ENCODE data around the gene PHACTR3.

Gene PHACTR3

DNA sequence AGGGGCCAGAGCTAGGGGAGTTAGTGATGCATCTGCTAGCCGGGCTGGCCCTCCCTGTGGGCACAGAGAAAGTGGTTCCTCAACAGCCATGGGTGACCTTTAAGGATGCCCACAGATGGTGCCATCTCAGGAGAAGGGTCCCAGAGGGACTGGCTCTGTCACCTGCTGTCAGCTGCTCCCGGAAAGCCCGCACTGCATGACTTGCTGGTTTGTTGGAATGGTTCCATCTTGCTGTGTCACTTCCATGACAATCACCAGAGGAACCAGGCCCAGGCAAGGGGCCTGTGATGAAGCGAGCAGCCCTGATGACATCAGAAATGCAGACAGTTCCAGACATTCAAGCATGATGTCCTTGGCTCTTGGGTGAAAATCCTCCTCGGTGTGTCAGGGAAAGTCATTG is 125.2 kb downstream of the PHACTR3 start:
- 92% methylated on average over 5 of the region's 5 CpGs for WGBS
- Histone ChIP-seq H3K9ac (ENCODE audit: low read depth, low read length) (no peak overlapping the region), H3K36me3 (ENCODE audit: insufficient read depth, low read length) (no peaks in the 10 kb centered on the region), H3K27ac (ENCODE audit: low read depth, low read length) (no peak overlapping the region), H3K4me1 (ENCODE audit: insufficient read depth, low read length) (no peaks in the 10 kb centered on the region), H3K4me3 (ENCODE audit: low read length) (no peak overlapping the region), H3K27me3 (ENCODE audit: insufficient read depth, low read length) (no peaks in the 10 kb centered on the region), H3K9me3 (ENCODE audit: insufficient read depth, low read depth, low read length) (peaks cover 60% of the 10 kb centered on the region)

DNA sequence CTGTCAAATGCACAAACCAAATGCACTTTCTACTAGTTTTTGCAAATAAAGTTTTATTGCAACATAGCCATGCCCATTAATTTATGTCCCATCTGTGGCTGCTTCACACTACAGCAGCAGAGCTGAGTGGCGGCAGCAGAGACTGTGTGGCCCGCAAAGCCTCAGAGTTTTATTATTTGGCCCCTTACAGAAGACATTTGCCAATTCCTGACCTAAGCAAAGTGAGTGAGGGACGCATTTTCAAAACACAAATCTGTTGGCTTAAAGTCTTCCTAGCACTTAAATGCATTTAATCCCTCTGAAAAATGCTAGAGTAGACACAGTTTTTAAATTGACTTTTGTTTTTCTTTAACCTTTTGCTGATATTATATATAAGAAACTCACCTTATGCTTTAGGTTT is 126.4 kb downstream of the PHACTR3 start:
- Histone ChIP-seq H3K4me3 (ENCODE audit: low read length) (no peak overlapping the region), H3K27ac (ENCODE audit: low read depth, low read length) (no peak overlapping the region), H3K36me3 (ENCODE audit: insufficient read depth, low read length) (no peaks in the 10 kb centered on the region), H3K9me3 (ENCODE audit: insufficient read depth, low read depth, low read length) (peaks cover 58% of the 10 kb centered on the region), H3K9ac (ENCODE audit: low read depth, low read length) (no peak overlapping the region), H3K27me3 (ENCODE audit: insufficient read depth, low read length) (no peaks in the 10 kb centered on the region), H3K4me1 (ENCODE audit: insufficient read depth, low read length) (no peaks in the 10 kb centered on the region)
- 95% methylated on average over 3 of the region's 3 CpGs for WGBS

DNA sequence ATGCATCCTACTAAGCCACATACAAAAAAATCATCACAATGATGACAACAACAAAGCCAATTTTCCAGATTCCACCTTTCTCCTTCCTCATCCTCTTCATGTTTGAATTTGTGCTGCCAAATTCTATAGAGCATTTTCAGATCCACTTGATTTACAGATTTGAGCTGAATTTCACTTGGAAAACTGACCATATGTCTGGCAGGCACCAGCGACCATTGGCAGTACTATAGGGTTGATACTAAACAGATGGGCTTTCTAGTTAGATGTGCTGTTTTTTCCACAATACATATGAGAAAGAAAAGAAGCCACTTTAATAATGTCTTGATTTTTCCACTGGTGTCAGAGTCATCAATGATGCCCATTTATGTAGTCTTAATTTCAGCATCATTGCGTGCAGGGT is 127.0 kb downstream of the PHACTR3 start:
- Histone ChIP-seq H3K27ac (ENCODE audit: low read depth, low read length) (no peak overlapping the region), H3K9ac (ENCODE audit: low read depth, low read length) (no peak overlapping the region), H3K27me3 (ENCODE audit: insufficient read depth, low read length) (no peaks in the 10 kb centered on the region), H3K4me3 (ENCODE audit: low read length) (no peak overlapping the region), H3K9me3 (ENCODE audit: insufficient read depth, low read depth, low read length) (peaks cover 57% of the 10 kb centered on the region), H3K4me1 (ENCODE audit: insufficient read depth, low read length) (no peaks in the 10 kb centered on the region), H3K36me3 (ENCODE audit: insufficient read depth, low read length) (no peaks in the 10 kb centered on the region)
- 59% methylated on average over 2 of the region's 2 CpGs for WGBS

DNA sequence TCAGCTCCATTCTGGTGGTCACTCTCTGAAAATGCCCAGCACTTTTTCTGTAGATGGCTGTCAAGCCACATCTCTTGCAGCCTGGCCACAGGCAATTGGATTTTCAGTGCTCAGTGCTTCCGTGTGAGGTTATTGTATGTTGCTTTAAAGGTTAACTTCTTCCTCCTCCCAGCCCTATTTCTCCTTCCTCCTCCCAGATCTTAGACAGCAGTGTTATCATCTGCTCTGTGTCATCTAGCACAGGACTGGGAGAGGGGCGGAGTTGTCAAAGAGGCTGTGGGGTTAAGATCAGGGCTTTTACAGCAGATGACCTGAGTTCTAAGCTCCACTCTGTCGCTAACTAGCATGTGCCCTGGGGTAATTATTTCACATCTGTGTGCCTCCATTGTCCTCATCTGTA is 129.0 kb downstream of the PHACTR3 start:
- H3K36me3 ChIP-seq (ENCODE audit: insufficient read depth, low read length) = no peaks in the 10 kb centered on the region
- H3K27me3 ChIP-seq (ENCODE audit: insufficient read depth, low read length) = no peaks in the 10 kb centered on the region
- H3K4me3 ChIP-seq (ENCODE audit: low read length) = no peak overlapping the region
- no peak overlapping the region for H3K9ac ChIP-seq (ENCODE audit: low read depth, low read length)
- H3K9me3 ChIP-seq (ENCODE audit: insufficient read depth, low read depth, low read length) = peaks cover 58% of the 10 kb centered on the region
- WGBS = 74% methylated on average over 2 of the region's 3 CpGs
- no peaks in the 10 kb centered on the region for H3K4me1 ChIP-seq (ENCODE audit: insufficient read depth, low read length)
- no peak overlapping the region for H3K27ac ChIP-seq (ENCODE audit: low read depth, low read length)

DNA sequence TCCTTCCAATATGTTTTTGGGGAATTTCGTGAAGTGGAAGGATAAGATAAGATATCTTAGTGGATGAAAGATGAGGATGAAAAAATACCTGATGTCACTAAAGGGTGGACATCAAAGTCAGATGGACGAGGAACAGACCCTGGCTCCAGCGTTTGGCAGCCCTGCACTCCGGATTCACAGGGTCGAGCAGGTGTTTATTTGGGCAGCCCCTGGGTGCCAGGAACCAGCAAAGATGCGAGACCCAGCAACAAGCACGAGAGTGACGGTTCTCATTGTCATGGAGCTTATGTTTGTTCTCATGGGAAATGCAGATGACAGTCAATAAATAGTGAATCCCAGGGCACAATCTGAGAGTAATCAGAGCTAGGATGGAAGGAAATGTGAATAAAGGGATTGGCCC is 131.1 kb downstream of the PHACTR3 start:
- no peak overlapping the region for H3K27ac ChIP-seq (ENCODE audit: low read depth, low read length)
- peaks cover 48% of the 10 kb centered on the region for H3K9me3 ChIP-seq (ENCODE audit: insufficient read depth, low read depth, low read length)
- H3K36me3 ChIP-seq (ENCODE audit: insufficient read depth, low read length) = no peaks in the 10 kb centered on the region
- no peak overlapping the region for H3K4me3 ChIP-seq (ENCODE audit: low read length)
- H3K9ac ChIP-seq (ENCODE audit: low read depth, low read length) = no peak overlapping the region
- no peaks in the 10 kb centered on the region for H3K27me3 ChIP-seq (ENCODE audit: insufficient read depth, low read length)
- 68% methylated on average over 8 of the region's 8 CpGs for WGBS
- H3K4me1 ChIP-seq (ENCODE audit: insufficient read depth, low read length) = no peaks in the 10 kb centered on the region

DNA sequence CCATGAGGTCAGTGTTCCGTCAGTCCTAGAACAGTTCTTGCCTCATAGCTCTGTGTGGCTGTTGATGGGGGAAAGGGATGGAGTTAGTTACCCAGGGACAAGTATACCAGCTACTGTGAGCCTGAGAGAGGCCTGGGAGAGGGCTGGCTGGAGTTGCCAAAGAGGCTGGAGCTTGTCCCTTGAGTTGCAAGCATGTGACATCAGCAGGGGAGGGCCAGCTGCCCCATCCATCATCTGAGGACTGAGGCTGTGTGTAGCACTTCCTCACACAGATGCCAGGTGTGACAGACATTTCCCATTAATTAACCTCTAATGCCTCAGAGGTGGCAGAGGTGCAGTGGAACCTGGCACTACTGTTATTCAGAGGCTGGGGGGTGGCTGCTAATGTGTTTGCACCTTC is 131.6 kb downstream of the PHACTR3 start:
- Histone ChIP-seq H3K27me3 (ENCODE audit: insufficient read depth, low read length) (no peaks in the 10 kb centered on the region), H3K27ac (ENCODE audit: low read depth, low read length) (no peak overlapping the region), H3K9me3 (ENCODE audit: insufficient read depth, low read depth, low read length) (peaks cover 51% of the 10 kb centered on the region), H3K9ac (ENCODE audit: low read depth, low read length) (no peak overlapping the region), H3K4me1 (ENCODE audit: insufficient read depth, low read length) (no peaks in the 10 kb centered on the region), H3K4me3 (ENCODE audit: low read length) (no peak overlapping the region), H3K36me3 (ENCODE audit: insufficient read depth, low read length) (no peaks in the 10 kb centered on the region)
- WGBS = 89% methylated on average over 1 of the region's 1 CpG

DNA sequence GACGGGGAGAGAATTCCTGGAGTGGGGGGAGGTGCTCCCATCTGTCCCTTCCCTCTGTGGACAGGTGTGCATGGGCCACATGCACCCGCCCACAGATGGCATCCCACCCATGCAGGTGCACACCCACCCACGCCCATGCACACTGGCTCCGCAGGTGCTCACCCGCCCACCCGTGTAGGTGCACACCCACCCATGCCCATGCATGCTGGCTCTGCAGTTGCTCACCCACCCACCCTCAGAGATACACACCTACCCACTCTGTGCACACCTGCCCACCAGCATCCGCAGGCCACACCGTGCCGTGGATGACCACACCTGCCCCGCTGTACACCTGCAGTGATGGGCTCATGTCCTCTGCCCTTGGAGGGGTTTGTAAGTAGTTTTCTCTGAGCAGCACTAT is 132.0 kb downstream of the PHACTR3 start:
- H3K36me3 ChIP-seq (ENCODE audit: insufficient read depth, low read length) = no peaks in the 10 kb centered on the region
- no peak overlapping the region for H3K4me3 ChIP-seq (ENCODE audit: low read length)
- no peak overlapping the region for H3K27ac ChIP-seq (ENCODE audit: low read depth, low read length)
- H3K9ac ChIP-seq (ENCODE audit: low read depth, low read length) = no peak overlapping the region
- 93% methylated on average over 10 of the region's 10 CpGs for WGBS
- peaks cover 52% of the 10 kb centered on the region for H3K9me3 ChIP-seq (ENCODE audit: insufficient read depth, low read depth, low read length)
- no peaks in the 10 kb centered on the region for H3K27me3 ChIP-seq (ENCODE audit: insufficient read depth, low read length)
- no peaks in the 10 kb centered on the region for H3K4me1 ChIP-seq (ENCODE audit: insufficient read depth, low read length)

DNA sequence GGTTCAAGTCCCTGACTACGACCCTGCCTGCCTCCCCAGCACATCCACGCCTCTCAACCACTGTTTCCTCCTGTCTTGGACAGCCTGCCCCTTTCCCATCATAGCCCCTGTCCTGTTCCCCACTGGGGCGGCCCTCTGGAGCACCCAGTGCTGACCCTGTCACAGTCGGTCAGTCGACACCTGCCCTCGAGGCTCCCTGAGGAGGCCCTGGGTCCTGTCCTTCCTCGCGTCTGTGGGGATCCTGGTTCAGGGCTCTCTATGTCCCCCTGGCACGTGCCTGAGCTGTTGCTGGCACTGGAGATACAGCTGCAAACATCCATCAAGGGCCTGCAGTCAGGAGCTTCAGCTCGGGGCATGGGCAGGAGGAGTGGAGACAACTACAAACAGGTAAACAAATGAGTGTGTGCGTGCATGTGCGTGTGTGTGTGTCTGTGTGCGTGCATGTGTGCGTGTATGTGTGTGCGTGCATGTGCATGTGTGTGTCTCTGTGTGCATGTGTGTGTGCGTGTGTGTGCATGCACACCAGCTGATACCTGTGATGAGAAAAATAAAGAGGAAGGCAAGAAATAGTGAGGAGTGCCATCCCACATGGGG is 132.8 kb downstream of the PHACTR3 start:
- H3K4me1 ChIP-seq (ENCODE audit: insufficient read depth, low read length) = no peaks in the 10 kb centered on the region
- H3K27me3 ChIP-seq (ENCODE audit: insufficient read depth, low read length) = no peaks in the 10 kb centered on the region
- H3K9me3 ChIP-seq (ENCODE audit: insufficient read depth, low read depth, low read length) = peaks cover 53% of the 10 kb centered on the region
- WGBS = 80% methylated on average over 16 of the region's 16 CpGs
- H3K36me3 ChIP-seq (ENCODE audit: insufficient read depth, low read length) = no peaks in the 10 kb centered on the region
- no peak overlapping the region for H3K4me3 ChIP-seq (ENCODE audit: low read length)
- H3K27ac ChIP-seq (ENCODE audit: low read depth, low read length) = no peak overlapping the region
- H3K9ac ChIP-seq (ENCODE audit: low read depth, low read length) = no peak overlapping the region

DNA sequence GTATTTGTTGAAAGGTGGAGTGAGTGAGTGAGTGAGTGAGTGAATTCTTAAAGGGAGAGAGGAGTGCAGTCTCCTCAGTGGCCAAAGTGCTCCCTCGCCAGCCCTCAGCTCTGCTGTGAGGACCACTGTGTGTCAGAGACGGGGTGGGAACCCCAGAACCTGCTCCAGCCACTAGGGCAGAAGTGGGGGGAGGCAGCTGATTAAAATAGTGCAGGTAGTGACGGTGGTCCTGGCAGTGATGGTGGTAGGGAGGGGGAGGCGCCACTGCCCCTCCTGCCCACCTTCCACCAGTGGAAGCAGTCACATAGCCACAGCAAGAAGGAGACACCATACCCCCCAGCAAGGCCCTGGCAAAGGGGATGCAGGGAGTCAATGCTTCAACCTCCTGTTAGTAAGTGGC is 133.5 kb downstream of the PHACTR3 start:
- no peak overlapping the region for H3K9ac ChIP-seq (ENCODE audit: low read depth, low read length)
- peaks cover 48% of the 10 kb centered on the region for H3K9me3 ChIP-seq (ENCODE audit: insufficient read depth, low read depth, low read length)
- 67% methylated on average over 3 of the region's 4 CpGs for whole genome bisulfite sequencing
- no peaks in the 10 kb centered on the region for H3K27me3 ChIP-seq (ENCODE audit: insufficient read depth, low read length)
- H3K27ac ChIP-seq (ENCODE audit: low read depth, low read length) = no peak overlapping the region
- no peaks in the 10 kb centered on the region for H3K36me3 ChIP-seq (ENCODE audit: insufficient read depth, low read length)
- H3K4me3 ChIP-seq (ENCODE audit: low read length) = no peak overlapping the region
- no peaks in the 10 kb centered on the region for H3K4me1 ChIP-seq (ENCODE audit: insufficient read depth, low read length)

DNA sequence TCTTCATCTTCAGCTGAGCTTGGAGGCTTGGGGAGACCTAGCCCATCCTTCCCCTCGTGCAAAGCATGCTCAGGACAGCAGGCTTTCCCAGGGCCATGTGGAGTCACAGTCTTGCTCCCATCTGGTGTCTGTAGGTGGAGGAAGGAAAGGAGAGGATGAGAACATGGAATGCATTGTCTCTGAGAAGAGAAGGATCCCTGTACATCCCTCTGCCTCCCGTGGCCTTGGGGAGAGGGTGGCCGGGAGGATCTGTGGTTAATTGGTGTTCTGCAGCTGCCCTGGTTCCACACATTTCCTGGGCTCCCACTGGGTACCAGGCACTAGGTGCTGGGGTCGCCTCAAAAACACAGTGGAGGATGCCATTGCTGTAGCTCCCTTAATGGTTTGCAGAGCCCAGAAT is 134.5 kb downstream of the PHACTR3 start:
- Histone ChIP-seq H3K4me1 (ENCODE audit: insufficient read depth, low read length) (no peaks in the 10 kb centered on the region), H3K27ac (ENCODE audit: low read depth, low read length) (no peak overlapping the region), H3K4me3 (ENCODE audit: low read length) (no peak overlapping the region), H3K27me3 (ENCODE audit: insufficient read depth, low read length) (no peaks in the 10 kb centered on the region), H3K9me3 (ENCODE audit: insufficient read depth, low read depth, low read length) (peaks cover 46% of the 10 kb centered on the region), H3K36me3 (ENCODE audit: insufficient read depth, low read length) (no peaks in the 10 kb centered on the region), H3K9ac (ENCODE audit: low read depth, low read length) (no peak overlapping the region)
- 65% methylated on average over 4 of the region's 4 CpGs for WGBS

DNA sequence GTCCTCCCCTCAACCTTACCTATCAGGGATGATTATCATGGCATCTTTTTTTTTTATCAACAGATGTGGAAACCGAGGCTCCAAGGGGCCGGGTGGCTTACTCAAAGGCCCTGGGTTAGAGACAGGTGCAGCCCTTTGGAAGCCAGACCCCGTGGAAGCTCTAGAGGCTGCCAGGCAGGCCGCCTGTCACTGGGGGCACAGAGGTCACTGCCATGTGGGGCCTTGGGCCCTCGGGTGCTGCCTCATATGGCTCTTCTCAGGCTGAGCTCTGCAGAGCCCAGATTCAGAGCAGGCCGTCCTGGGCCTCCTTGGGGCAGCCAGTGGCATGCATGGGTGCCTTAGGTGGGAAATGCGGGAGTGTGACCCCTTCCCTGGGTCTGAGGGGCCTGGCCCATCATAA is 136.3 kb downstream of the PHACTR3 start:
- H3K4me3 ChIP-seq (ENCODE audit: low read length) = no peak overlapping the region
- H3K27ac ChIP-seq (ENCODE audit: low read depth, low read length) = no peak overlapping the region
- no peaks in the 10 kb centered on the region for H3K4me1 ChIP-seq (ENCODE audit: insufficient read depth, low read length)
- H3K9me3 ChIP-seq (ENCODE audit: insufficient read depth, low read depth, low read length) = peaks cover 31% of the 10 kb centered on the region
- H3K27me3 ChIP-seq (ENCODE audit: insufficient read depth, low read length) = no peaks in the 10 kb centered on the region
- no peaks in the 10 kb centered on the region for H3K36me3 ChIP-seq (ENCODE audit: insufficient read depth, low read length)
- 82% methylated on average over 7 of the region's 7 CpGs for WGBS
- no peak overlapping the region for H3K9ac ChIP-seq (ENCODE audit: low read depth, low read length)

DNA sequence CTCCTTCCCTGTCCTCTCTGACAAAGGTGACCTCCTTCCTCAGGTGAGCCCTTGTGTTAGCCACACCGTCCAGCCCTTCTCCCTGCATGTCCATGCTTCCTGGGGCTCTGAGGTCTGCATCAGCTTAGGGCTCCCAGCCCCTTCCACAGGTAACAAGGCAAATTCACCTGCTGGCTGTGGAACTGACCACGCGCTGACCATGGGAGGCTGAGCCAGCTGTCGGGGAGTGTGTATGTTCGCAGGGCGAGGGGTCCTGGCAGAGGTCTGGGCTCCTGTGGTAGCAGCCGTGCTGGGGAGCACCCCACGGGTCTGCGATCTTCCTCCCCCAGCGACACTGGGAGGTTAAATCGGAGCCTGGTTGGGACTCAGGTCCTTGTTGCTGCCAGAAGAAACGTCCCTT is 136.7 kb downstream of the PHACTR3 start:
- no peak overlapping the region for H3K27ac ChIP-seq (ENCODE audit: low read depth, low read length)
- H3K36me3 ChIP-seq (ENCODE audit: insufficient read depth, low read length) = no peaks in the 10 kb centered on the region
- peaks cover 27% of the 10 kb centered on the region for H3K9me3 ChIP-seq (ENCODE audit: insufficient read depth, low read depth, low read length)
- 91% methylated on average over 12 of the region's 12 CpGs for WGBS
- H3K27me3 ChIP-seq (ENCODE audit: insufficient read depth, low read length) = no peaks in the 10 kb centered on the region
- no peak overlapping the region for H3K4me3 ChIP-seq (ENCODE audit: low read length)
- H3K9ac ChIP-seq (ENCODE audit: low read depth, low read length) = no peak overlapping the region
- H3K4me1 ChIP-seq (ENCODE audit: insufficient read depth, low read length) = no peaks in the 10 kb centered on the region
